ENCODE results near the gene NT5DC2. TPM values are rescaled to one million over a fixed set of nuclear protein-coding genes. Genes with fewer than 3 reads are reported as not detected.
"Not testable (repeated sequence)": the region's sequence is repeated elsewhere in the genome, so short reads cannot be mapped to it uniquely, and the experiment has no call there.

Gene NT5DC2
- total RNA-seq, 3 donors from 2014 or later (not counting 1 experiment from before 2014, with no cell fraction given), result 2.2 to 10.7 (median 2.2) TPM

DNA sequence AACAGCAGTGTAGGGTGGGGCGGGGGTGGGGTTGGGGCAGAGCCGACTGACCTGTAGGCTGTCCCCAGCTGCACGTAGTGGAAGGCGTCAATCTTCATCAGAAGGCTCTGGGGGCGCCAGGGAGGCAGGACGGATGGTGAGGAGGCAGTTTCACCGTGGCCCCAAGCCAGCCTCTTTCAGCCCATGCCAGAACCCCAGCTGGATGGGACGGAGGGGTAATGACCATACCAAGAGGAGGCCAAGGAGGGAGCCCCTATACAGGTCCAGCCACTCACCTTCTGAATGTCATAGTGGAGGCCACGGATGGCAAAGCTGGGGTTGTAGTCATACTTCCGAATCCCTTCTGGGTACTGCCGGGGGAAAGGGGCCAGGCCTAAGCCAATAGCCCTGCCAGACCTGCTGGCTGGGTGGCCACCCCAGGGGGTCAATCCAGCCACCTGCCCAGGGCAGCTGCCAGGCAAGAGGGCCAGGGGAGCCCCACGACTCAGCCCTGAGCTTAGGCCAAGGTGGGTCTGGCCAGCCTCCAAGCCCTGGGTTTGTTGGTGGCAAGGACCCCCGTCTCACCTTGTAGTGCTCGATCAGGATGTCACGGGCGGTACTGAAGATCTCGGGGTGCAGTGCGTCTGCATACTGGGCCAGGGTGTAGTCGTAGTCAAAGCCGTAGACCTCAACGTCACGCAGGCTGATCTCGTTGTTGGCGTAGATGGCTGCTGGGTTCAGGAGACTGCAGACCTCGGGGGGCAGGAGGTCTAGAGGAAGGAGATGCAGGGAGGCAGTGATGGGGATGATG lies 4.9 kb downstream of the NT5DC2 start:
- H3K27ac ChIP-seq (ENCODE audit: low read length), result no peak overlapping the region
- no peaks in the 10 kb centered on the region for H3K27me3 Mint-ChIP-seq (ENCODE audit: low read depth in 2 of 2)
- no peak overlapping the region for H3K27ac Mint-ChIP-seq
- H3K27me3 ChIP-seq (ENCODE audit: control insufficient read depth, insufficient read depth, low read length), result no peaks in the 10 kb centered on the region
- no peaks in the 10 kb centered on the region for H3K36me3 Mint-ChIP-seq
- no peaks in the 10 kb centered on the region for H3K9me3 Mint-ChIP-seq
- ATAC-seq, result no peak
- H3K4me3 ChIP-seq (ENCODE audit: low read length), result no peak overlapping the region
- H3K36me3 ChIP-seq (ENCODE audit: control insufficient read depth, insufficient read depth, low read length), result no peaks in the 10 kb centered on the region
- no peak for TF ChIP-seq CTCF (IDR thresholded peaks at IDR 0.05)
- no peak overlapping the region for H3K4me3 Mint-ChIP-seq
- peaks cover 0 to 8% of the 10 kb centered on the region in 2 donors for H3K4me1 Mint-ChIP-seq
- 97% methylated on average over 25 of the region's 25 CpGs for WGBS (ENCODE audit: insufficient coverage)
- H3K9me3 ChIP-seq (ENCODE audit: control insufficient read depth, insufficient read depth, low read length), result no peaks in the 10 kb centered on the region
- no peak for DNase-seq
- peaks cover 11% of the 10 kb centered on the region for H3K4me1 ChIP-seq (ENCODE audit: control insufficient read depth, insufficient read depth, low read length)
- intact Hi-C loops (cut with micrococcal nuclease), result no loop called here

DNA sequence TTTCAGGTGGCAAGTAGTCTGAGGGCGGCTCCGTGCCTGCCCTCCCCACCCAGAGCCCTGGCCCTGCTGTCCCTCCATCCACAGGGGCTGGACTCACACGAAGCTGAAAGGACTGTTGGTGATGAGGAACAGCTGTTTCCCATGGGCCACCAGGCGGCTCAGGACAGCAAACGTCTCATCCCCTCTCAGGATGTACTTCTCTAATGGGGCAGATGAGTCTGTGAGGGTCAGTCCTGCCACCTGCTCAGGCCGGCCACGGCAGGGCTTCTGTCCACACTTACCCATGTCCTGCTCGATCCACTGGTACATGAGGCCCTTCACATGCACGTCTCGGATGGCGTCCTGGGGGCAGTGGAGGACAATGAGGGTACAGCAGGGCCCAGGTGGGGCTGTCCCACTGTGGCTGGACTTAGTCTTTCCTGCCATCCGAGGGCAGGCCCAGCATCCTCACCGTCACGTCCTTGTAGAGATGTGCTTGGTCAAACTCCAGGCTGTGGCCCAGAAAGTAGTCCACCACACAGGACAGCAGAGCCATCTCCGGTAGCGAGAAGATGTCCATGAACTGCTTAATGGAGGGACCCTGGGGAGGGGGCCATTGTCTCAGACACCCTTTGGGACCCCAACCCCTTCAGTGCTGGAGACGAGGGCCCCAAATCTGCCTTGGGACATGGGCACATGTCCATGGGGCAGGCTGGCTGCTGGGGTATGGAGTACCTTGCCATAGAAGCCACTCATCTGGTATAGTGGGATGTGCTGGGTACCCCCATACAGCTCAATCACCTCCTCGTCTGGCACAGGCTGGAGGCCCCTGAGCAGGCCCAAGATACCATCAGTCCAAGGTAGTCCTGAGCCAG lies 5.7 kb downstream of the NT5DC2 start:
- intact Hi-C loops (cut with micrococcal nuclease), result no loop called here
- no peaks in the 10 kb centered on the region for H3K9me3 ChIP-seq (ENCODE audit: control insufficient read depth, insufficient read depth, low read length)
- no peak for TF ChIP-seq CTCF (IDR thresholded peaks at IDR 0.05)
- no peak for ATAC-seq
- Mint-ChIP-seq H3K27me3 (ENCODE audit: low read depth in 2 of 2) (no peaks in the 10 kb centered on the region), H3K36me3 (no peaks in the 10 kb centered on the region), H3K4me3 (no peak overlapping the region), H3K4me1 (peaks cover 0 to 8% of the 10 kb centered on the region in 2 donors), H3K9me3 (no peaks in the 10 kb centered on the region), H3K27ac (no peak overlapping the region)
- no peak for DNase-seq
- 94% methylated on average over 17 of the region's 18 CpGs for WGBS (ENCODE audit: insufficient coverage)
- no peak overlapping the region for H3K27ac ChIP-seq (ENCODE audit: low read length)
- peaks cover 10% of the 10 kb centered on the region for H3K4me1 ChIP-seq (ENCODE audit: control insufficient read depth, insufficient read depth, low read length)
- no peak overlapping the region for H3K4me3 ChIP-seq (ENCODE audit: low read length)
- H3K27me3 ChIP-seq (ENCODE audit: control insufficient read depth, insufficient read depth, low read length), result no peaks in the 10 kb centered on the region
- H3K36me3 ChIP-seq (ENCODE audit: control insufficient read depth, insufficient read depth, low read length), result no peaks in the 10 kb centered on the region

GRCh38 chr3:52527039-52527731 lies 6.5 kb downstream of the NT5DC2 start:
- Mint-ChIP-seq H3K9me3 (no peaks in the 10 kb centered on the region), H3K27ac (no peak overlapping the region), H3K36me3 (no peaks in the 10 kb centered on the region), H3K4me1 (peaks cover 0 to 1% of the 10 kb centered on the region in 2 donors), H3K4me3 (no peak overlapping the region), H3K27me3 (ENCODE audit: low read depth in 2 of 2) (no peaks in the 10 kb centered on the region)
- 97% methylated on average over 14 of the region's 14 CpGs for WGBS (ENCODE audit: insufficient coverage)
- no peaks in the 10 kb centered on the region for H3K27me3 ChIP-seq (ENCODE audit: control insufficient read depth, insufficient read depth, low read length)
- no peak for DNase-seq
- H3K36me3 ChIP-seq (ENCODE audit: control insufficient read depth, insufficient read depth, low read length), result no peaks in the 10 kb centered on the region
- peaks cover 2% of the 10 kb centered on the region for H3K4me1 ChIP-seq (ENCODE audit: control insufficient read depth, insufficient read depth, low read length)
- ATAC-seq, result no peak
- no peak overlapping the region for H3K4me3 ChIP-seq (ENCODE audit: low read length)
- no peak overlapping the region for H3K27ac ChIP-seq (ENCODE audit: low read length)
- no peaks in the 10 kb centered on the region for H3K9me3 ChIP-seq (ENCODE audit: control insufficient read depth, insufficient read depth, low read length)
- no peak for TF ChIP-seq CTCF (IDR thresholded peaks at IDR 0.05)
- intact Hi-C loops (cut with micrococcal nuclease), result no loop called here

DNA sequence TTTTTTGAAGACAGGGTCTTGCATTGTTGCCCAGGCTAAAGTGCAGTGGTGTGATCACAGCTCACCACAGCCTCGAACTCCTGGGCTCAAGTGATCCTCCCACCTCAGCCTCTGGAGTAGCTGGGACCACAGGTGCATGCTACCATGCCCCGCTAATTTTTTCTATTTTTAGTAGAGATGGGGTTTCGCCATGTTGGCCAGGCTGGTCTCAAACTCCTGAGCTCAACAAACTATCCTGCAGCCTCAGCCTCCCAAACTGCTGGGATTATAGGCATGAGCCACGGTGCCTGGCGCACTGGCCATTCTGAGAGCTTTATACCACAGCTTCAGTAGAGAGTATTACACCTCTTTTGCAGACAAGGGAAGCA lies 7.0 kb downstream of the NT5DC2 start:
- H3K36me3 ChIP-seq (ENCODE audit: control insufficient read depth, insufficient read depth, low read length); H3K27ac Mint-ChIP-seq; H3K4me3 Mint-ChIP-seq; H3K27me3 ChIP-seq (ENCODE audit: control insufficient read depth, insufficient read depth, low read length); intact Hi-C loops (cut with micrococcal nuclease); H3K4me1 ChIP-seq (ENCODE audit: control insufficient read depth, insufficient read depth, low read length); H3K27ac ChIP-seq (ENCODE audit: low read length); ATAC-seq; H3K36me3 Mint-ChIP-seq; DNase-seq; H3K9me3 Mint-ChIP-seq; H3K4me1 Mint-ChIP-seq; H3K4me3 ChIP-seq (ENCODE audit: low read length); H3K9me3 ChIP-seq (ENCODE audit: control insufficient read depth, insufficient read depth, low read length); H3K27me3 Mint-ChIP-seq (ENCODE audit: low read depth in 2 of 2): not testable (repeated sequence)
- 89% methylated on average over 5 of the region's 5 CpGs for whole genome bisulfite sequencing (ENCODE audit: insufficient coverage)
